AG10803 (cell line): ENCODE data around the gene CLDN6.

ENCODE experiments used
- DNase-seq: peaks from one replicate; pipeline ENCODE4 v3.0.0; 2010; ENCODE audit warnings: low read depth
- H3K4me3 ChIP-seq: 2 replicates; pipeline ENCODE4 v1.5.1; 2011; ENCODE audit warnings: mild to moderate bottlenecking, low read length, control low read depth
- CTCF ChIP-seq: conservative IDR thresholded peaks from 2 replicates; pipeline ENCODE4 v1.5.1; 2011; ENCODE audit warnings: mild to moderate bottlenecking, low read length, control low read depth, inconsistent platforms

Gene CLDN6

GRCh38 chr16:3013998-3014690, 3.8 kb downstream of the CLDN6 start:
- TF ChIP-seq CTCF: no peak
- H3K4me3 ChIP-seq: no peak overlapping the region
- DNase-seq: no peak

GRCh38 chr16:3013491-3013951, 4.5 kb downstream of the CLDN6 start:
- no peak overlapping the region for H3K4me3 ChIP-seq

GRCh38 chr16:3012828-3013420, 5.1 kb downstream of the CLDN6 start, which contains the start of gene CLDN9:
CLDN9 (plus strand) TSS chr16:3012923; CDS start chr16:3013363, 440 bp downstream.
- no peak for DNase-seq
- no peak within 1 kb of the TSS for H3K4me3 ChIP-seq
- no peak for TF ChIP-seq CTCF

More at GRCh38 chr16:3013491-3013951, 4.5 kb downstream of the CLDN6 start:
- TF ChIP-seq CTCF: no peak; the same call in 1 of the 2 replicates
- no peak for DNase-seq

- no peak for TF ChIP-seq CTCF
- no peak overlapping the region for H3K4me3 ChIP-seq
- DNase-seq: no peak
These were observed 5.7 kb downstream of the CLDN6 start for GRCh38 chr16:3012246-3012645.

GRCh38 chr16:3010510-3010909, 7.5 kb downstream of the CLDN6 start:
- DNase-seq: no peak
- no peak for TF ChIP-seq CTCF
- no peak overlapping the region for H3K4me3 ChIP-seq

GRCh38 chr16:3009568-3010390, 8.2 kb downstream of the CLDN6 start:
- no peak overlapping the region for H3K4me3 ChIP-seq
- DNase-seq: no peak
- TF ChIP-seq CTCF: no peak
